ENCODE results near the gene ZFYVE16.

Gene ZFYVE16

DNA sequence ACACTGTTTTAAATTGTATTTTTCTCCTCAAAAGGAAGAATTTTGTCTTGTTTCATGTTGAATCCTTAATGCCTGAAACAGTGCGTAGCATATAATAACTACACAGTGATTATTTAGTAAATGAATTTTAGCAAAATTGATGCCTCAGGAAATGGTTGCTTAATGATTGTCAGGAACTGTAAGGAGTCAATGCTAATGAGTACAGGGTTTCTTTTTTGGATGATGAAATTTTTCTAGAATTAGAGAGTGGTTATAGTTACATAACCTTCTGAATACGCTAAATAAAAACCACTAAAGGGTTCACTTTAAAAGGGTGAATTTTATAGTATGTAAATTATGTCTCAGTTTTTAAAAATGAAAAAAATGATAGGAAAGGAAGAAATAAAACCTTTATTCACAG, 94.9 kb downstream of the ZFYVE16 start:
- no peaks in the 10 kb centered on the region for H3K27me3 Mint-ChIP-seq (ENCODE audit: low read depth, poor library complexity)
- no peak overlapping the region for H3K4me3 Mint-ChIP-seq
- TF ChIP-seq, protein P1, sequence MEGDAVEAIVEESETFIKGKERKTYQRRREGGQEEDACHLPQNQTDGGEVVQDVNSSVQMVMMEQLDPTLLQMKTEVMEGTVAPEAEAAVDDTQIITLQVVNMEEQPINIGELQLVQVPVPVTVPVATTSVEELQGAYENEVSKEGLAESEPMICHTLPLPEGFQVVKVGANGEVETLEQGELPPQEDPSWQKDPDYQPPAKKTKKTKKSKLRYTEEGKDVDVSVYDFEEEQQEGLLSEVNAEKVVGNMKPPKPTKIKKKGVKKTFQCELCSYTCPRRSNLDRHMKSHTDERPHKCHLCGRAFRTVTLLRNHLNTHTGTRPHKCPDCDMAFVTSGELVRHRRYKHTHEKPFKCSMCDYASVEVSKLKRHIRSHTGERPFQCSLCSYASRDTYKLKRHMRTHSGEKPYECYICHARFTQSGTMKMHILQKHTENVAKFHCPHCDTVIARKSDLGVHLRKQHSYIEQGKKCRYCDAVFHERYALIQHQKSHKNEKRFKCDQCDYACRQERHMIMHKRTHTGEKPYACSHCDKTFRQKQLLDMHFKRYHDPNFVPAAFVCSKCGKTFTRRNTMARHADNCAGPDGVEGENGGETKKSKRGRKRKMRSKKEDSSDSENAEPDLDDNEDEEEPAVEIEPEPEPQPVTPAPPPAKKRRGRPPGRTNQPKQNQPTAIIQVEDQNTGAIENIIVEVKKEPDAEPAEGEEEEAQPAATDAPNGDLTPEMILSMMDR (IDR thresholded peaks at IDR 0.05): no peak
- no peak for DNase-seq
- H3K36me3 Mint-ChIP-seq (ENCODE audit: low read depth): peaks cover 2% of the 10 kb centered on the region
- H3K27ac Mint-ChIP-seq: no peak overlapping the region
- H3K4me1 Mint-ChIP-seq: no peaks in the 10 kb centered on the region
- H3K9me3 Mint-ChIP-seq: no peaks in the 10 kb centered on the region

DNA sequence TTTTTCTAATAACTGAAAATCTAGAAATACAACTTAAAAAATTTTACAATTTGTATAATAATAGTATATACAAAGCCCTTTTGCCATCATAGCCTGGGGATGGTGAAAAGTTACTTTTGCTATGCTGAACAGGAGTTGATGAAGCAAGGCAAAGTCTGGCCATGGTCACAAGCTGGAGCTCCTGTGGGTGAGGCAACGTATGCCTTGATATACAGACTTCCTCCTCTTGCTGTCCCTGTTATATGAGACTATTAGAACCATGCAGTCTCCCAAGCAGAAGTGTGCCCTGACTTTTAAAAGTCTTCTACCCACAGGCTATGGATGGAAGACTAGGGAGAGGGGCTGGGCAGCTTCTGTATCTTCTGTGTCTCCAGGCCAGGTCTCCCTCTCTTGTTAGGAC, 95.8 kb downstream of the ZFYVE16 start:
- TF ChIP-seq, protein P1 (IDR thresholded peaks at IDR 0.05): no peak
- Mint-ChIP-seq H3K4me1 (no peaks in the 10 kb centered on the region), H3K27ac (no peak overlapping the region), H3K27me3 (ENCODE audit: low read depth, poor library complexity) (no peaks in the 10 kb centered on the region), H3K4me3 (no peak overlapping the region), H3K9me3 (no peaks in the 10 kb centered on the region), H3K36me3 (ENCODE audit: low read depth) (peaks cover 4% of the 10 kb centered on the region)
- no peak for DNase-seq

DNA sequence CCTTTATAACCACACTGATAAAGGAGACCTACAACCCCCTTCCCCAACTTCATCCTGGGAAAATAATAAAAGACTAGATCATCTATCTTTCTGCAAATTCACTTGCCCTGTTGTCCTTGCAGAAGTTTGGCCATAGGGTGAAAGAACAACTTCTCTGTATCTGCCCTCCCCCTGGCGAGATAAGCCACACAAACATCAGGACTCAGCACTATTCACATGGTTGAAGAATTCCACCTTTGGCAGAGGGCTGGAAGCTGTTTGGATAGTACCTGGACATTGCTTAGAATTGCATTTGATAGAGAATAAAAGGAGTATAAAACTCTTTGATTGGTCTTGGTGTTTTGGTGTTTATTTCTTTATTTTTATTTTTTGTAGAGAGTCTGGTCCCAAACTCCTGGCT, 97.0 kb downstream of the ZFYVE16 start:
- H3K27me3 Mint-ChIP-seq (ENCODE audit: low read depth, poor library complexity): no peaks in the 10 kb centered on the region
- TF ChIP-seq, protein P1 (IDR thresholded peaks at IDR 0.05): no peak
- H3K4me1 Mint-ChIP-seq: no peaks in the 10 kb centered on the region
- H3K36me3 Mint-ChIP-seq (ENCODE audit: low read depth): peaks cover 4% of the 10 kb centered on the region
- no peak overlapping the region for H3K27ac Mint-ChIP-seq
- no peaks in the 10 kb centered on the region for H3K9me3 Mint-ChIP-seq
- H3K4me3 Mint-ChIP-seq: no peak overlapping the region
- DNase-seq: no peak

DNA sequence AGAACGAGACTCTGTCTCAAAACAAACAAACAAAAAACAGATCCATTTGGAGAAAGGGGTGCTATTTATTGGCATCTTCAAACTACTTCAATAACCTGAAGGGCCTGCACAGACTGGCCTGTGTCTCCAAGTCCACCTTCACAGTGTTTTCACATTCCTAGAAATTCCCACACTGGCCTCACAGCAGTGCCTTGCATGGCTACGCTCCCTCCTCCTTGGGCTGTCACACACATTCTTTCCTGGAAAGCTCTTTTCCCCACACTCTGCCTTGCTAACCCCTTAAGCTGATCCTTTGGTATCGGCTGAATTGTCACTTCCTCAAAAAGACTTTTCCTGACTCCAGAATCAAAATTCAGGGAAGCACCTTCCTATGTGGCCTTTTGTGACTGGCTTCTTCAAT, 99.8 kb downstream of the ZFYVE16 start:
- no peak overlapping the region for H3K4me3 Mint-ChIP-seq
- H3K9me3 Mint-ChIP-seq: no peaks in the 10 kb centered on the region
- TF ChIP-seq, protein P1 (IDR thresholded peaks at IDR 0.05): no peak
- peaks cover 5% of the 10 kb centered on the region for H3K36me3 Mint-ChIP-seq (ENCODE audit: low read depth)
- H3K4me1 Mint-ChIP-seq: no peaks in the 10 kb centered on the region
- H3K27ac Mint-ChIP-seq: no peak overlapping the region
- DNase-seq: no peak
- H3K27me3 Mint-ChIP-seq (ENCODE audit: low read depth, poor library complexity): no peaks in the 10 kb centered on the region

DNA sequence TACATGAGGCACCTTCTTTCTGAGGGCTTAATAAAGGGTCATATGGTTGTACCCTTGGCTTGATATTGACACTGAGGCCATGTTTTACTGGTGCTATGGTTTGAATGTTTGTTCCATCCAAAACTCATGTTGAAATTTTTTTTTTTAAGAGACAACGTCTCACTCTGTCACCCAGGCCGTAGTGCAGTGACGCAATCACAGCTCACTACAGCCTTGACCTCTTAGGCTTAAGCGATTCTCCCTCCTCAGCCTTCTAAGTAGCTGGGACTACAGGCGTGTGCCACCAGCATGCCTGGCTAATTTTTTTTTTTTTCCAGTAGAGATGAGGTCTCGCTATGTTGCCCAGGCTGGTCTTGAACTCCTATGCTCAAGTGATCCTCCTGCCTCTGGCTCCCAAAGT, 101.0 kb downstream of the ZFYVE16 start:
- peaks cover 9% of the 10 kb centered on the region for H3K36me3 Mint-ChIP-seq (ENCODE audit: low read depth)
- no peak overlapping the region for H3K4me3 Mint-ChIP-seq
- no peaks in the 10 kb centered on the region for H3K9me3 Mint-ChIP-seq
- no peak for DNase-seq
- TF ChIP-seq, protein P1 (IDR thresholded peaks at IDR 0.05): no peak
- H3K4me1 Mint-ChIP-seq: no peaks in the 10 kb centered on the region
- no peaks in the 10 kb centered on the region for H3K27me3 Mint-ChIP-seq (ENCODE audit: low read depth, poor library complexity)
- H3K27ac Mint-ChIP-seq: no peak overlapping the region

DNA sequence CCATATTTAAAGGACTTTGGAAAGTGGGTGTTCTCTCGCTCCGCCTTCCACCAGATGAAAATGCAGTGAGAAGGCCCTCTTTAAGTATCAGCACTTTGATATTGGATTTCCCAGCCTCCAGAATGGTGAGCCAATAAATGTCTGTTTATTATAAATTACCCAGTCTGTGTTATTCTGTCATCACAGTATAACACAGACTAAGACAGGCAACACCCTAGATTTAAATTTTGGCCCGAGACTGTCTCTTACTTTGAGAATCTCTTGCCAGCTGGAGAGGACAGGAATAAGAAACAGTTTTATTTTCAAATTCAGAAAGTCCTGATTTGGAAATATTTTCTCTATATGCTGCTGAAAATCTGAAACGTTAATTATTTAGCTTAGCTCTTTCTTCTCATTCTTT, 101.5 kb downstream of the ZFYVE16 start:
- Mint-ChIP-seq H3K9me3 (no peaks in the 10 kb centered on the region), H3K4me1 (no peaks in the 10 kb centered on the region), H3K27ac (no peak overlapping the region), H3K4me3 (no peak overlapping the region), H3K36me3 (ENCODE audit: low read depth) (peaks cover 9% of the 10 kb centered on the region), H3K27me3 (ENCODE audit: low read depth, poor library complexity) (no peaks in the 10 kb centered on the region)
- DNase-seq: no peak
- TF ChIP-seq, protein P1 (IDR thresholded peaks at IDR 0.05): no peak

Data from nephron progenitor cell (in vitro differentiated cells).